ENCODE data around the gene IFNG. TPM values are rescaled to one million over a fixed set of nuclear protein-coding genes. Genes with fewer than 3 reads are reported as not detected.

The IFNG gene
- total RNA-seq, 1 experiment from 2014 or later, result not detected

- ChIA-PET CTCF (no interaction called here), POLR2A (no interaction called here)
- no peak for TF ChIP-seq CTCF (IDR thresholded peaks at IDR 0.05; ENCODE audit: insufficient read depth in 1 of 2, low read depth in 1 of 2, low read length in 1 of 2, severe bottlenecking in 1 of 2, unreplicated experiment in 1 of 2)
- BruUV-seq (replicated peaks), result no TSS peak
- H3K4me3 ChIP-seq (ENCODE audit: low read depth, low read length), result no peak overlapping the region
- no peaks in the 10 kb centered on the region for H3K4me1 ChIP-seq
- DNase-seq, result no peak
- H3K27ac Mint-ChIP-seq (ENCODE audit: unreplicated experiment), result no peak overlapping the region
- H3K36me3 ChIP-seq (ENCODE audit: control insufficient read depth, insufficient read depth, low read length), result no peaks in the 10 kb centered on the region
- H3K4me1 Mint-ChIP-seq (ENCODE audit: low read depth, unreplicated experiment), result no peaks in the 10 kb centered on the region
- intact Hi-C loops (cut with micrococcal nuclease; ENCODE audit: unreplicated experiment), result no loop called here
- no peak overlapping the region for H3K4me3 Mint-ChIP-seq (ENCODE audit: unreplicated experiment)
- peaks cover 9% of the 10 kb centered on the region for H3K9me3 Mint-ChIP-seq (ENCODE audit: unreplicated experiment)
- H3K9me3 ChIP-seq, result 0 out of 2 replicates have a peak, but pooled peaks cover 6% of the 10 kb centered on the region
- no peaks in the 10 kb centered on the region for H3K36me3 Mint-ChIP-seq (ENCODE audit: insufficient read depth, unreplicated experiment)
- no peaks in the 10 kb centered on the region for H3K27me3 ChIP-seq (replicated peaks; ENCODE audit: control insufficient read depth, insufficient read depth, low read length)
- peaks cover 4% of the 10 kb centered on the region for H3K27me3 Mint-ChIP-seq (ENCODE audit: insufficient read depth, unreplicated experiment)
These were observed 24.0 kb downstream of the IFNG start for GRCh38 chr12:68135520-68135919.

- no peaks in the 10 kb centered on the region for H3K36me3 ChIP-seq (ENCODE audit: control insufficient read depth, insufficient read depth, low read length)
- no peak overlapping the region for H3K4me3 ChIP-seq (ENCODE audit: low read depth, low read length)
- Mint-ChIP-seq H3K36me3 (ENCODE audit: insufficient read depth, unreplicated experiment) (no peaks in the 10 kb centered on the region), H3K27ac (ENCODE audit: unreplicated experiment) (no peak overlapping the region), H3K4me3 (ENCODE audit: unreplicated experiment) (no peak overlapping the region), H3K4me1 (ENCODE audit: low read depth, unreplicated experiment) (no peaks in the 10 kb centered on the region), H3K27me3 (ENCODE audit: insufficient read depth, unreplicated experiment) (peaks cover 2% of the 10 kb centered on the region), H3K9me3 (ENCODE audit: unreplicated experiment) (peaks cover 32% of the 10 kb centered on the region)
- ChIA-PET POLR2A (no interaction called here), CTCF (no interaction called here)
- DNase-seq, result peak in 1 of 2 experiments; percentile 40
- BruUV-seq (replicated peaks), result no TSS peak
- no peak for TF ChIP-seq CTCF (IDR thresholded peaks at IDR 0.05; ENCODE audit: insufficient read depth in 1 of 2, low read depth in 1 of 2, low read length in 1 of 2, severe bottlenecking in 1 of 2, unreplicated experiment in 1 of 2)
- intact Hi-C loops (cut with micrococcal nuclease; ENCODE audit: unreplicated experiment), result no loop called here
- no peaks in the 10 kb centered on the region for H3K27me3 ChIP-seq (replicated peaks; ENCODE audit: control insufficient read depth, insufficient read depth, low read length)
- H3K9me3 ChIP-seq, result peaks cover 17% of the 10 kb centered on the region
- no peaks in the 10 kb centered on the region for H3K4me1 ChIP-seq
These were observed 27.6 kb downstream of the IFNG start for GRCh38 chr12:68131867-68132414.

- POLR2A ChIA-PET, result no interaction called here
- Mint-ChIP-seq H3K9me3 (ENCODE audit: unreplicated experiment) (peaks cover 40% of the 10 kb centered on the region), H3K36me3 (ENCODE audit: insufficient read depth, unreplicated experiment) (no peaks in the 10 kb centered on the region), H3K27me3 (ENCODE audit: insufficient read depth, unreplicated experiment) (no peaks in the 10 kb centered on the region), H3K27ac (ENCODE audit: unreplicated experiment) (no peak overlapping the region), H3K4me3 (ENCODE audit: unreplicated experiment) (no peak overlapping the region), H3K4me1 (ENCODE audit: low read depth, unreplicated experiment) (no peaks in the 10 kb centered on the region)
- DNase-seq, result no peak
- no peaks in the 10 kb centered on the region for H3K27me3 ChIP-seq (replicated peaks; ENCODE audit: control insufficient read depth, insufficient read depth, low read length)
- peaks cover 17% of the 10 kb centered on the region for H3K9me3 ChIP-seq
- no peak for TF ChIP-seq CTCF (IDR thresholded peaks at IDR 0.05; ENCODE audit: insufficient read depth in 1 of 2, low read depth in 1 of 2, low read length in 1 of 2, severe bottlenecking in 1 of 2, unreplicated experiment in 1 of 2)
- no peak overlapping the region for H3K4me3 ChIP-seq (ENCODE audit: low read depth, low read length)
- no peaks in the 10 kb centered on the region for H3K4me1 ChIP-seq
- BruUV-seq (replicated peaks), result no TSS peak
- CTCF ChIA-PET, result no interaction called here
- no peaks in the 10 kb centered on the region for H3K36me3 ChIP-seq (ENCODE audit: control insufficient read depth, insufficient read depth, low read length)
- intact Hi-C loops (cut with micrococcal nuclease; ENCODE audit: unreplicated experiment), result no loop called here
These were observed 29.6 kb downstream of the IFNG start for GRCh38 chr12:68129979-68130378.
